Measurements from ENCODE around the gene OGFOD1.

The OGFOD1 gene

DNA sequence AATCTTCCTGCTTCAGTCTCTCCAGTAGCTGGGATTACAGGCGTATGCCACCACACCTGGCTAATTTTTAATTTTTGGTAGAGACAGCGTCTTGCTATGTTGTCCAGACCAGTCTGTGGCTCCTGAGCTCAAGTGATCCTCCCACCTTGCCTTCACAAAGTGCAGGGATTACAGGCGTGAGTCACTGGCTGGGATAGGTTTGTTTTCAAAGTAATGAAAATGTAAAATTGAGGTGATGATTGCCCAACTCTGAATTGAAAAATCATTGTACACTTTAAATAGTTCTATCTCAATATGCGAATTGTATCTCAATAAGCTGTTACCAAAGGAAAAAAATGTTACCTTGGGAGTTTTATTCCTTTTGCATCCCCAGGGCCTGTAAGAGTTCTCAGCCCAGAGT is 24.8 kb upstream of the OGFOD1 start:
- no peak overlapping the region for H3K4me3 ChIP-seq (replicated peaks; ENCODE audit: low read depth, low read length)
- no peak for TF ChIP-seq CTCF (IDR thresholded peaks at IDR 0.05; ENCODE audit: low read depth, low read length, missing control alignments)
- DNase-seq (ENCODE audit: extremely low read depth, low read depth) = no peak

DNA sequence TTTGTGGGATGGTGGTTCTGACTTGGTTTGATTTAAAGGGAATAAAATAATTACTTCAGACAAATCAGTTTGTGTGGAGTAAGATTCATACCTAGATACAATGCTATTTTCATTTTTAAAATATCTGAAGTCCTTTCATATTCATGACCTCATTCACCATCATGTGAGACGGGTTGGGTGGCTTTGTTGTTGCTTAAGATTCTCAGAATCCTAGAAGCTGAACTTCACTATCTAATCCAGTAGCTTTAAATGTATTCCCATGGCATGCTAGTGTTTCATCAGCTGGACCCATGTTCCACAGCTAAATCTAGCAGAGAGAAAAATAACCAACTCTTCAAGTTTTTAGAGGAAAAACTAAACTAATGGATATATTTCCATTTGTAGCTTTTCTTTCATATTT is 23.3 kb upstream of the OGFOD1 start:
- H3K4me3 ChIP-seq (replicated peaks; ENCODE audit: low read depth, low read length) = no peak overlapping the region
- DNase-seq (ENCODE audit: extremely low read depth, low read depth) = no peak
- no peak for TF ChIP-seq CTCF (IDR thresholded peaks at IDR 0.05; ENCODE audit: low read depth, low read length, missing control alignments)

- TF ChIP-seq CTCF (IDR thresholded peaks at IDR 0.05; ENCODE audit: low read depth, low read length, missing control alignments) = no peak
- H3K4me3 ChIP-seq (replicated peaks; ENCODE audit: low read depth, low read length) = no peak overlapping the region
- no peak for DNase-seq (ENCODE audit: extremely low read depth, low read depth)
Observed at GRCh38 chr16:56436258-56436657, 15.1 kb upstream of the OGFOD1 start.

DNA sequence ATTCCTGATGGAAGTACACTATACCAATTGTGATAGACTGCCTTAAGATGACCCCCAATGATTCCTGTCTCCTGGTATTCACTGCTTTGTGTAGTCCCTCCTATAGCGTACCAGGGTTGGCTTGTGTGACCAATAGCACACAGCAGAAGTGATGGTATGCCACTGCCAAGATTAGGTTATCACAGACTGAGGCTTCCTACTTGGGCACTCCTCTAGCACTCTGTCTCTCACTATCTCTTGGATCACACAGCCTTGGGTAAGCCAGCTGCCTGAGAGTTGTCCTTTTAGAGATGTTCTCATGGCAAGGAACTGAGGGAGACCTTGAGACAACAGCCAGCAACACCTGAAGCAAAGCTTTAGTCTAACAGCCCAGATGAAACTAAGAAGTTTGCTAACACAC is 13.3 kb upstream of the OGFOD1 start:
- no peak overlapping the region for H3K4me3 ChIP-seq (replicated peaks; ENCODE audit: low read depth, low read length)
- TF ChIP-seq CTCF (IDR thresholded peaks at IDR 0.05; ENCODE audit: low read depth, low read length, missing control alignments) = no peak
- DNase-seq (ENCODE audit: extremely low read depth, low read depth) = no peak

DNA sequence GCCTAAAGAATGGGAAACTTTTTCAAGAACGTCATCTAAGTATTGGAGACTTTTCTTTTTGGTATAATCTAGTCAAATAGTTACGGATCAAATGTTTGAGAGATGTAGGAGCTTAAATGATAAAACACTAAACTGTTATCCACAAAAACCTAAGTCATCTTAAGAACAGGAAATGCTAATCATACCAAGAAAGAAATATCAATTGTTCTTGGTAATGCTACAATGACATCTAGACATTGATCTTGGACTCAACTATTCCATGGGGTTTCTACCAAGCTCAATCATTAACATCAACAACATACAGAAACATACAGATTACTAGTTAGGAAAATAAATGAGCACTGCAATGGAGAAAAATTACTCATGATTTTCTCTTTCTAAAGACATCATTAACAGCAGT is 4.1 kb upstream of the OGFOD1 start:
- H3K4me3 ChIP-seq (replicated peaks; ENCODE audit: low read depth, low read length) = no peak overlapping the region
- DNase-seq (ENCODE audit: extremely low read depth, low read depth) = no peak
- TF ChIP-seq CTCF (IDR thresholded peaks at IDR 0.05; ENCODE audit: low read depth, low read length, missing control alignments) = no peak

- H3K4me3 ChIP-seq (replicated peaks; ENCODE audit: low read depth, low read length) = no peak overlapping the region
Observed at GRCh38 chr16:56448005-56448404, 3.3 kb upstream of the OGFOD1 start.

More at GRCh38 chr16:56448005-56448404, 3.3 kb upstream of the OGFOD1 start:
- no peak for DNase-seq (ENCODE audit: extremely low read depth, low read depth)
- no peak for TF ChIP-seq CTCF (IDR thresholded peaks at IDR 0.05; ENCODE audit: low read depth, low read length, missing control alignments)
